Ureter (tissue), 1 donor: ENCODE measurements around the gene HELZ. TPM values are rescaled to one million over a fixed set of nuclear protein-coding genes. Genes with fewer than 3 reads are reported as not detected.
"Not testable (repeated sequence)": the region's sequence is repeated elsewhere in the genome, so short reads cannot be mapped to it uniquely, and the experiment has no call there.

Experiments
- DNase-seq: peaks from one replicate; pipeline ENCODE4 v3.0.0-alpha.2; 2020; ENCODE audit warnings: low spot score
- total RNA-seq: library from RNA; stranded (reverse); gene quantifications from one replicate; pipeline ENCODE4 v1.2.4, GENCODE V29; 2023
- donor health status: DM: yes; HTN: yes; CAD: no.

Gene HELZ
- total RNA-seq, 1 donor from 2014 or later: 68.4 TPM

GRCh38 chr17:67116045-67116575, 128.9 kb downstream of the HELZ start:
- DNase-seq: no peak

GRCh38 chr17:67115401-67115800, 129.6 kb downstream of the HELZ start:
- no peak for DNase-seq

GRCh38 chr17:67113486-67113885, 131.5 kb downstream of the HELZ start:
- no peak for DNase-seq

- no peak for DNase-seq
These were observed 133.2 kb downstream of the HELZ start for GRCh38 chr17:67111808-67112207.

GRCh38 chr17:67111327-67111726, 133.7 kb downstream of the HELZ start:
- DNase-seq: no peak

GRCh38 chr17:67110619-67111018, 134.4 kb downstream of the HELZ start:
- no peak for DNase-seq

- DNase-seq: no peak
These were observed 135.9 kb downstream of the HELZ start for GRCh38 chr17:67109111-67109510.

- DNase-seq: no peak
These were observed 136.9 kb downstream of the HELZ start for GRCh38 chr17:67107811-67108775.

GRCh38 chr17:67107171-67107570, 137.8 kb downstream of the HELZ start:
- no peak for DNase-seq

- DNase-seq: no peak
These were observed 139.8 kb downstream of the HELZ start for GRCh38 chr17:67105213-67105612.

GRCh38 chr17:67104641-67105040, 140.4 kb downstream of the HELZ start:
- DNase-seq: not testable (repeated sequence)

GRCh38 chr17:67098006-67098405, 147.0 kb downstream of the HELZ start:
- no peak for DNase-seq

- no peak for DNase-seq
These were observed 148.4 kb downstream of the HELZ start for GRCh38 chr17:67096609-67097008.

GRCh38 chr17:67095803-67096202, 149.2 kb downstream of the HELZ start:
- no peak for DNase-seq

- DNase-seq: not testable (repeated sequence)
These were observed 149.7 kb downstream of the HELZ start for GRCh38 chr17:67095291-67095690.

- no peak for DNase-seq
These were observed 151.6 kb downstream of the HELZ start for GRCh38 chr17:67093348-67093747.

- not testable (repeated sequence) for DNase-seq
These were observed 152.3 kb downstream of the HELZ start for GRCh38 chr17:67092710-67093109.

- DNase-seq: no peak
These were observed 152.7 kb downstream of the HELZ start for GRCh38 chr17:67092291-67092690.

- no peak for DNase-seq
These were observed 154.7 kb downstream of the HELZ start for GRCh38 chr17:67090341-67090740.

- DNase-seq: no peak
These were observed 156.4 kb downstream of the HELZ start for GRCh38 chr17:67088639-67089038.

- DNase-seq: no peak
These were observed 159.6 kb downstream of the HELZ start for GRCh38 chr17:67085406-67085805.

- DNase-seq: no peak
These were observed 162.9 kb downstream of the HELZ start for GRCh38 chr17:67082107-67082506.

GRCh38 chr17:67080804-67081203, 164.2 kb downstream of the HELZ start:
- no peak for DNase-seq
